HG03045 (cell line): ENCODE measurements around the gene MYBPC2.
"Not testable (repeated sequence)": the region's sequence is repeated elsewhere in the genome, so short reads cannot be mapped to it uniquely, and the experiment has no call there.

Experiments
- ATAC-seq: cut with Tn5 transposase; IDR thresholded peaks from one replicate; pipeline ENCODE4 v1.9.1; 2021; ENCODE audit warnings: mild to moderate bottlenecking, moderate library complexity; ENCODE audit not compliant: unreplicated experiment

Gene MYBPC2

GRCh38 chr19:50457300-50457699, 24.6 kb downstream of the MYBPC2 start:
- no peak for ATAC-seq

GRCh38 chr19:50458396-50459066, 25.8 kb downstream of the MYBPC2 start:
- ATAC-seq: no peak

- ATAC-seq: no peak
These were observed 26.4 kb downstream of the MYBPC2 start for GRCh38 chr19:50459067-50459456.

GRCh38 chr19:50459638-50460037, 26.9 kb downstream of the MYBPC2 start:
- no peak for ATAC-seq

- ATAC-seq: no peak
These were observed 27.6 kb downstream of the MYBPC2 start for GRCh38 chr19:50460161-50460765.

GRCh38 chr19:50461066-50461875, 28.6 kb downstream of the MYBPC2 start:
- no peak for ATAC-seq

- no peak for ATAC-seq
These were observed 30.3 kb downstream of the MYBPC2 start for GRCh38 chr19:50462970-50463369.

- ATAC-seq: no peak
These were observed 31.7 kb downstream of the MYBPC2 start for GRCh38 chr19:50464348-50464747.

GRCh38 chr19:50465000-50465399, 32.3 kb downstream of the MYBPC2 start:
- ATAC-seq: no peak

GRCh38 chr19:50465986-50466705, 33.5 kb downstream of the MYBPC2 start:
- ATAC-seq: no peak

GRCh38 chr19:50466706-50467039, 34.0 kb downstream of the MYBPC2 start:
- no peak for ATAC-seq

GRCh38 chr19:50467566-50467965, 34.9 kb downstream of the MYBPC2 start:
- ATAC-seq: no peak

GRCh38 chr19:50468818-50469217, 36.1 kb downstream of the MYBPC2 start:
- ATAC-seq: no peak

- ATAC-seq: not testable (repeated sequence)
These were observed 40.6 kb downstream of the MYBPC2 start for GRCh38 chr19:50473336-50473735.

GRCh38 chr19:50475101-50475568, 42.4 kb downstream of the MYBPC2 start:
- ATAC-seq: no peak

- ATAC-seq: peak; percentile 24
These were observed 43.1 kb downstream of the MYBPC2 start for GRCh38 chr19:50475736-50476223.

GRCh38 chr19:50476224-50476906, 43.7 kb downstream of the MYBPC2 start, which contains the start of the genes EMC10 and GARIN5A:
TSS of gene EMC10 (plus strand) at chr19:50476507. CDS start at chr19:50476545, 38 bp downstream.
TSS of gene GARIN5A (minus strand) at chr19:50476848. CDS start at chr19:50476388, 460 bp downstream.
- ATAC-seq: peak; percentile 70

- no peak for ATAC-seq
These were observed 44.2 kb downstream of the MYBPC2 start for GRCh38 chr19:50476907-50477238.

- no peak for ATAC-seq
These were observed 45.2 kb downstream of the MYBPC2 start for GRCh38 chr19:50477751-50478515.
